HL-60/S4 (cell line): ENCODE results near the gene LMO7.

Experiments
- in situ Hi-C: fragments of 300-500 bp; cut with MboI; formaldehyde crosslinking; loops from 2 replicates; pipeline ENCODE4 v1.14.3; 2022; ENCODE audit warnings: low sequenced_read_pairs

The LMO7 gene

DNA sequence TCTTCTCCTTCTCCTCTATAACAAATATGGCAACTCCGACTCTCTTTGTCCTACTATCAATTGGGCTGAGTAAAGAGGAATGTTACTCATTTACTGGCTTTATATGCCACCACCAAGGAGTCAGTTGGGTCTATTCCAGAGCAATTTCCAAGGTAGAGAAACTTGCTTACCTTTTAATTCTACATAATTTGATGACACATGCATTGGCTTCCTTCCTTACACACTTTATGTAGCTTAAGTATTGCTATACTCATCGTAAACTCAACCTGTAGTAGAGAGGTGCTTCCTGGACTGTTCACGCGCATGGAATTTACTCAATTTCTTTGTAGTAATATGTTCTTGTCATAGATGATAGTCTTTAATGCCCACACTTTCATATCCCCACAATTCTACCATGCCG lies 160.7 kb downstream of the LMO7 start:
- in situ Hi-C loops, result no loop called here

DNA sequence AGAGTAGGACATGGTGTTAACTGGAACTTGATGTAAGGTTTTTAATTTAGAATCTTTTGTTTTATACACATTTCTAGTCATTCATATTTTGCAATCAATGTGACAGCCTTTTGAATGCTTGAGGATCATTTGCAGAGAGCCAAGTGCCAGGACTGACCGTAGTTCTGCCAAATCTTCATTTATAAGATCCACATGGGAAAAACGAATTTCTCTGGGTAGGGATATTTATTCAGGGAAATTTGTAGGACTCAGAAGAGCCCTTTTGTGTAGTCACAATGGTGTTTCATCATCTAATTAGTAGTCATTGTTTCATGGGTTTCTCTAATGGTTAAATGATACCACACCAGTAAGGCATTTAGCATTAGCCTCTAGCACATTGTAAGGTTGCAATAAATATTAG lies 161.1 kb downstream of the LMO7 start:
- in situ Hi-C loops, result no loop called here

DNA sequence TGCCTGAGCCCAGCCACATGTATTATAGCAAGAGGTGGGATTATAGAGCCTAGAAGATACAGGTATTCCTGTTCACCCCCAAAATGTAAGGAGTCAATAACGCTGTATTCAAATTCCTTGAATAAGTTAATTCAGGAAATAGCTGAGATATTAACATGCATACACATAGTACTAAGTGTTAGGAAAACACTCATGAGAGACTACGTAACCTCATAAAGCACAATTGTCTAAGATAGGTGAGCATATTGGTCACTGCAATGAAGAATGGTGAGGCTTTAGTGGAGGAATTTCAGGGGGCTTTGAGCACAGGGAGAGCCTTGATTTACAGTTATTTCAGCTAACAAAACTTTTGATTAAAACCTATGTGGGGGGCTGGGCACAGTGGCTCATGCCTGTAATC lies 161.6 kb downstream of the LMO7 start:
- in situ Hi-C loops, result no loop called here

DNA sequence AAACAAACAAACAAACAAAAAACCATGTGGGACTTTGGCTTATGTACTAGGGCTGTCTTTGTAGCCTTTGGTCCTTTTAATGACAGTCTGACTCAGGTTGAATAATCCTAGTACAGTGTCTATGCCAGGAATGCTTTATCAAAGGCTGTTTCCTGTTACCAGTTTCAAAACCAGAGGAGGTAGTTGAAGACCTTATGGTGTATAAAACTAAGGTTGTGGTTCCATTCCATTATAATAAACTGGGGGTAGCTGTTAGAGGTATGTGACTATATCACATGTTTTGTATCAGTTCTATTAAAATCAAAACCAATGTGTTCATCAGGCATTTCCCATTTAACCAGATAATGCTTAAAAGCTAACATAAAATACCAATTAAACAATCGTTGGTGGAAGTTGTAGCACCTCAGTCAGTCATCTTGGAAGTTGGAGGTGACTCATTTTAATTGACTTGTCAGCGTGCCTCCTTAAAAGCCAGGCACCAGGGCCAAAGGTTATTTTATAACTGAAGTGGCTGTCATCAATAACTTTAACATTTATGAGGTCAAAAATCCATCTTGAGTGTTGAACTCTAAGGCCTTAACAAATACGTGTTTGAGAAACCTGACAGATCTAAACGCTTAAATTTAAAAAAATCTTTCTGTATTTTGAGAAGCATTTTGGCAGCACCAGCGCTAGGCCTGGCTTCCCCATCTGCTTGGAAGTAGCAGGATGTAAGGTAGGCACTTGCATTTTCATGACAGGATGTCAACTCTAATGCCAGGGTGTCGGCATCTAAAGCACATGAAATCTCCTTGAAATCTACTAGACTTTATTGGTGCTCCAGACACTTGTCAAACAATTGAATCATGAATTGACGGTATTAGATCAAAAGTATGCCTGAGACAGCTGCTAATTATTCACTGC lies 162.5 kb downstream of the LMO7 start:
- in situ Hi-C loops, result no loop called here

DNA sequence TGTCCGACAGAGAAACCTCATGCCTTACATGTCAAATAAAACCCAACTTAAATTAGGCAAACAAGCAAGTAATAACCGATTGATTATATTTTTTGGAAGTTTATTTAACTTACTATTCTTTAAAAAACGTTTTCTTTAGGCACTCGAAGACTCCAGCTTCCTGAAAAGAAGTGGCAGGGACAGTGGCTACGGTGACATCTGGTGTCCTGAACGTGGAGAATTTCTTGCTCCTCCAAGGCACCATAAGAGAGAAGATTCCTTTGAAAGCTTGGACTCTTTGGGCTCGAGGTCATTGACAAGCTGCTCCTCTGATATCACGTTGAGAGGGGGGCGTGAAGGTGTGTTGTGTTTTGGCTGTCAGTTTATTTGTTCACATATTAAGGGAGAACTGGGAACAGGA lies 164.4 kb downstream of the LMO7 start:
- in situ Hi-C loops, result no loop called here

DNA sequence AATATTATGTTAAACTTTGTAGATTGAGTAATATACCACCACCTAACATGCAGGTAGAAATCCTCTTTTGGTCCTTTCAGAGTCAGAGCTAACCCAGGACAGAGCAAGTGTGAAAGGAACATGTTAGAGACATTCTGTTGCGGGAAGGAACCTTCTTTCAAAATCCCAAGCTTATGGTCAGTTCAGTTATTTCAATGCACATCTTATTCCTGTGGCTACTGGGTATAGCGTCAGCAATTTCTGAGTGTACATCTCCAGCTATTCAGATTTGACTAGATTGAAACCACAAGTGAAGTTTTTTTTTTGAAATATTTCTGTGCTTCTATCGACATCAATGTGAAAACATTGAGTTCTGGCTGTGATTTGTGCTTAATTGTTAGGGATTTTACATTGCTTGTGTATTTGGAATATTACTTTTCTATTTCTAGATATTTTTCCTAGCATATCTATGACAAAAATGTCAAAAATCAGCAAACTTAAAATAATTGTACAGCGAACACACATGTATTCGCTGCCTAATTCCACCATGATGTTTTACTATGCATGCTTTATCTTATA lies 165.3 kb downstream of the LMO7 start:
- in situ Hi-C loops, result no loop called here

DNA sequence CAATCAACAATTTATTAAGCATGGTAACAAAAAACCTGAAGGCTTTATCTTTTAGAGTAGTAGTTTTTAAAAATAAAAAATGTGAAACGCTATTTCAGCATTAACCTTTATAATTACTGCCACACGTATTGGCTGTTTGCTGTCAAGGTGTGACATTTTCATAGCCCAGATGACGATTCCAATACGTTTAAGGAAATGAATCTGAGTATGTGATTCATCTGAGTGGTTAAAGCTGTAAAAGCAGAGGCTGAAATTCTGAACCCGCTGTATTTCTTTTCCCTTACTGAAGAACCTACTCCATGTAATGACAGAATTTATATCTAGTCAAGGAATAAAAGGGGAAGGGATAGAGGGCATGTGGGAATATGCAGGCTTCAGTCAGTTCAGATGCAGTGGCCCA lies 166.0 kb downstream of the LMO7 start:
- in situ Hi-C loops, result no loop called here

DNA sequence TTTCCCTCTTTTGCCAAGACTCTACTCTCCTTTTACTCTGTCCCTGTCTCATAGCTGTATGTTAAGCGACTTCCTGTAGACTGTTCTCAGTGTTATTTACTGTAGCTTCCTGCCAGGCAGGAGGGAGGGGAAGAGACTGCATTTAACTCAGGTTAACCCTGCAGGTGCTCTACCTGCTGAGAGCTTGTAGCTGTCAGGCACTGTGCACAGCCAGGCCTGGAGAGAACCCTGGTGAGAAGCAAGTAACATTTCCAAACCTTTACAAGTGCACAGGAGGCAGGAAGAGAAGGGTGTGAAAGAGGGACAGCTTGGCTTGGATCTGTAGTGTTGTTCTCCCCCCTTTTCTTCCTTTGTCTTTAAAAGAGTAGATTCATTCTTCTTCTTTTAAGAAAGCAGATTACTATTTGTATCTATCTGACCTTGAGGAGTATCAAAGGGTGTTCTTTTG lies 167.1 kb downstream of the LMO7 start:
- in situ Hi-C loops, result no loop called here

DNA sequence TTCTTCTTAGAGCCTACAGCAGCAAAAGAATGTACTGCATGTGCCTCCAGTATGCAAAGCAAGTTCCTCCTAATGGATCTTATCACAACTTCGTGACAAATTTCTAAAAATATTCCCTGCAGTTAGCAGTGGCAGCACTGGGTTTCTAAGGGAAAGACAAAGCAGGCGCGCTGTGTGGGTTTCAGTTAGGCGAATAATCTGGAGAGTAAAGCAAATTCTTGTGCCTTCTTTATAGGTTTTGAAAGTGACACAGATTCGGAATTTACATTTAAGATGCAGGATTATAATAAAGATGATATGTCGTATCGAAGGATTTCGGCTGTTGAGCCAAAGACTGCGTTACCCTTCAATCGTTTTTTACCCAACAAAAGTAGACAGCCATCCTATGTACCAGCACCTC lies 167.9 kb downstream of the LMO7 start:
- in situ Hi-C loops, result no loop called here

DNA sequence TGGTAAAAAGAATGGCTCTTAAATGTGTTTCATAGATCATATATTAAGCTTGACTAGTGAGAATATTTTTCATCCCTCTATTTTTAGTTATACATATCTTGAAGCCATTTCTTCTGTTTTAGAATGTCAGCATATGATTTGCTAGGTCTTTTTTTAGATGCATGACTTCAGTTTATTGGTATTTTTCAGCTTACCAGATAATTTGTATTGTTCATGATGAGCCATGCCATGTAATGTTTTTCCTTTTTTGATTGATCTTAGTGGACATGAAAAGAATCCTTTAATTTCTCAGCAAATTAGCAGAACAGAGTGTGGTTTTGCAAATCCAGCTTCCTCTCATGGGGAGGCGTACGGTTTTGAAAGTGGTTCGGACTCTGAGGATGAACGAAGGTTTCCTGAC lies 168.5 kb downstream of the LMO7 start:
- in situ Hi-C loops, result no loop called here

DNA sequence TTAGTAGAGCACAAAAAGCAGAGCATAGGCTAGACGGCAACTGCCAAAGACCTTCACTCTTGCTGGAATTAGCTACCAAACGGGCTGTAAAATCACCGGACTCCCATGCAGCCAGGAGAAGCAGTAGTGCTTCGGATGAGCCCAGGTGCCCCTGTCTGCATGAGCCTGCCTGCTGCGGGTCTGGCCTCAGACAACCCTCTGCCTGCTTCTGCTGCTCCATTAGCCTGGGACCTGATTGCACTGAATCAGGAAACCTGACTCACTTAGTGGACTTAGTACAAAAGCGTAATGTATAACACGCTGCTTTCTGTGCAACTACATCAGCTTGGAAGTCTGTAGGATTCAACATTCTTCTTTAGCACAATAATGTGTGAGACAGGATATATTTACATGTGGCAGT lies 170.0 kb downstream of the LMO7 start:
- in situ Hi-C loops, result no loop called here

DNA sequence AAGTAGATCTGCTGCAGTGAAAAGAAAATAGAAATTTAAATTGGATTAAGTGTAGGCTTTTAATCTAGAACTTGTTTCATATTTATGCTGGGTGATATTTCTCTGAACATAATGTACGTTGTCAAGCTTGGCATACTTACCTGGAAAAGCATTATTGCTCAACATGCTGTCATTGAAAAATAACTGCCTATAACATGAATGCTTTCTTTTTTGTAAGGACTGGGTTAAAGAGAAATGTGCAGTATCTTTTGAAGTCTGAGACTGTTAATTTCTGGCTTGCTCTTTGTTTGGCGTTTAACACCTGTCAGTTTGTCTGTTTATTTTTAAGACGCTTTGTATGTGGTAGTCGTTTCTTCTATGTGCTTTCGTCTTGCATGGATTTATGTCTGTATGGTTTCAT lies 175.2 kb downstream of the LMO7 start:
- in situ Hi-C loops, result no loop called here

DNA sequence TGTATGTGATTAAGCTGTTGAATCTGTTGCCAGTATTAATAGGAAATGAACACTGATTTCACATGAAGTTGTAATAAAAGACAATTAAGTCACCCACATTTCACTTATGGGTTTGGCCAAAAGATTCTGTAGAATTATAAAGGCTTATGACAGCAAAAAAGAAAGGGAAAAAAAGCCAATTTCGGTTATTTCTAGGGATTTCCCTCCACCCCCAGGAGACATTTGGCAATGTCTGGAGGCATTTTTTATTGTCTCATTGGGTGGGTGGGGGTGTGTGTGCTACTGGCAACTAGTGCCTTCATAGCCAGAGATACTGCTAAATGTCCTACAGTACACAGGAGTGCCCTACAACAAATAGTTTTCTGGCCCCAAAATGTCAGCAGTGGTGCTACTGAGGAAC lies 175.7 kb downstream of the LMO7 start:
- in situ Hi-C loops, result no loop called here

DNA sequence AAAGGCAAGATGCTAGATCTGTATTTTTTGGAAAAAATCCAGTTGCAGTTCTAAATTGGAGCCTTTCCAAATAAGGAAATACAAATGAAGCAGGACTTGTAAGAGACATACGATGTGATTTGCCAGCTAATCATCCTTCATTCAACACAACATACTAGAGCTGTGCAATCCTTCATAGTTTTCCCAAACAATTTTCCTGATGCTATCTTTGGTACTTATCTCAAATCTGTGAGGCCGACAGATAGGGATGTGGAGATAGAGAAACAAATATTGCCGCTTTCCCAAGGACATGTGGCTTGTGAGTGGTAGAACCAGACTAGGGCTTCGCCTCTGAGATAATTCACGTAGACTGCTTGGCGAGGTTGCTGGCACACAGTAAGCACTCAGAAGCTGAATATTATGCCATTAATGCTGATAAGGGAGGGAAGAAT lies 176.6 kb downstream of the LMO7 start:
- in situ Hi-C loops, result no loop called here

DNA sequence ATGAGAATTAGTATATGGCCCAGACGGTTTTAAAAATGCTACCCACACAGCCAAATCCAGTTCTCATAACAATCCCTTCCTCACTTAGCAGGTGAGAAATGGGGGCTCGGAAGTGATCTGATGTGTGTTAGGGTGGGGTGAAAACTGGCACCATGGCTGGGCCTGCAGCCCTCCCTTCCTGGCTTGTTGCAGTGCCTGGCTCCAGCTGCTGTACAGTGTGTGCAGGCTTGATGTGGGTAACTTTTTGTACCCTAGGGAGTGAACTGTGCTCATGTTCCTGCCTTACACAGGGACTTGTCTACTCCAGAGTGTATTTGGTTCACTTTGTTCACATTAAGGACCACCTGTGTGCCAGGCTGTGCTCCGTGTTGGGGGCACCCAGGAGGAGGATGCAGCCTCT lies 177.2 kb downstream of the LMO7 start:
- in situ Hi-C loops, result no loop called here

DNA sequence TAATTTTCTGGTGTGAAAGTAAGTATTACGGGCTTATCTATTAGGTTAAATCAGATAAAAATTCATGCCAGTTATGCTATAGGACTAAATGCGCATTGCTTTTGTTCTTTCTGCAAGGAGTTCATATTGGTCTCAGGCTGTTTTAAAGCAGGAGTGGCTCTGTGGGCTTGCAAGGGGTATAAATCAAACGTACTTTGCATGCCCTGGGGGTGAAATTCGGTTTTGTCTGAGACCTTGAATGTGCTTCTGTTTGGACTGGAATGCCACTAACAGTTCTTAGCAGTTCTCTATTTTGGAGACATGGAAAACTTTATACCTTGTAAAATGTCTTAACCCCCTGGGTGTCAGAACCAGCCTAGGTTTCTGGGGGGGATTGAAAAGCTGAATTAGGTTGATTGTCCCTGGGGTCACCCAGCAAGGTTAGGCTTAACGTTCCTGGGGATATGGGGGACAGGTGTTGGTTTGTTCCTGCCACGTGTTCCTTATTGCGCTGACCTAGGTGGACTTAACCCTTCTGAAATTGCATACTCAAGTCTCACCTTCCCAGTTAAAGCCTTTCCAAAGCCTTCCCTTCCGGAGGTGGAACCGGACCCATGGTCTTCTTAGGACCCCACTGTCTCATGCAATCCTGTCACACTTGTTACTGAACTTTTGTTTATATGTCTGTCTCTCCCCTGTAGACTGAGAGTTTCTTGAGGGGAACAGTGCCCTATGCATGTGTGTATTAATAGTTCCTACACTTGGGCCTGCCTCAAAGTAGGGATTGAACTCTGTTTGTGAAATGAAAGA lies 182.2 kb downstream of the LMO7 start:
- in situ Hi-C loops, result no loop called here

DNA sequence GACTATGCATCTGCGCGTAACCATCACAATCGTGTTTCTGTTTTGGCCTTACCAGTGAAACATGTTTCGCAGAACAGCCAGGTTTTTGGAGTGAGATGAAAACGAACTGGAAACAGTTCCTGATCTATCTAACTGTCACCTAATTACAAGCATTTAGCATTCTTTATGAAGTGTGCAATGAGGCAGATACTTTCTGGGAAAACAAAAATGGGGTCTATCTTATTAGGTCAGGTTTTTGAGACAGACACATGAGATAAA lies 182.8 kb downstream of the LMO7 start:
- in situ Hi-C loops, result no loop called here

DNA sequence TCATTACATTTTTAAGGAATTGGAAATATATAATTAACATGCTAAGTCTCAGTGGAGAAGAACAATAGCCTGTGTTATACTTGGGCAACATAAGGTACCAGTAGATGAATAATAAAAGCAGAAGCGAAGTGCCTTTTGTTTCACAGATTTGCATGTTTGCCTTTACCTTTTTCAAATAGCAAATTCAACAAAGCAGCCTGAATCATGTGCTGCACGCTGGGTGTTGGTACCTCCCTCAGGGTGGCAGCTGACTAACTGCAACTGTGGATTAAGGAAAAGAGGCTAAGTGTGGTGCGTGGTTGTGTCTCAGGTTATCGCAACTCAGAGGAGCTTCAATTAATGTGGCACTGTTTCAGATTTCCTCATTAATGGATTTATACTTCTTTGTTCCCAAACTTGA lies 189.0 kb downstream of the LMO7 start:
- in situ Hi-C loops, result no loop called here

DNA sequence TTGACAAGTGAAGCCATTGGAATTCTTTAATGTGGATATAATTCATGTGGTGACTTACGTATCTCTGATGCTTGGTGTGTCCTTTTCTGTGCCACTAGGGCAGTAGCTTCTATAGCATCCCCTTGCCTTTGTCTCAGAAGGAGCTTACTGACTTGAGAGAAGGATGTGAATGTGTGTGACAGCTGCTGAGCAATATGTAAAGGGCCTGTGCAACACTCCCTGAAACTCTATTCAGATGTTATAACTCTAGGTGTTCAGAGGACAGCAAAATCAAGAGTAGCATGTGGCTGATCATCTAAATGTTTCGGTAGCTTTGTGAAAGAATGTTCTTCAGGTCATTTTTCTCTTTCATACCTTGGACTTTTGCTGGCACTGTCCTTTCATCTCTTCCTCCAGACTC lies 189.5 kb downstream of the LMO7 start:
- in situ Hi-C loops, result no loop called here

DNA sequence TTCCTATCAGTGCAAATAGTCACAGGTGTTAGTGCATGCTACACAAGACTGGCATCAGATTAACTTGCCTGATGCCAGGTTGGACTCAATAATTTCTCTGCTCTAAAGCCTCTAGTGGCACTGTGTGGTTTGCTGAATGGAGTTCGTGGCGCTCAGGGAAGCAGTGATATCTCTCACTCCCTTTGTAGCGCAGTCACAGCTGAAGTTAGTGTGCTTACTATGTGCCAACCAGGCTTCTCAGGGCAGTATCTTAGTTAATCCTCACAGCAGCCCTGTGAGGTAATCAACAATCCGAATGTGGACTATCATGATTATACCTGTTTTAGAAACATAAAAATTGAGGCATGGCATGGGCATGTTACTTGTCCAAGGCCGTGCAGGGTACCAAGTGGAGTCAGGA lies 190.3 kb downstream of the LMO7 start:
- in situ Hi-C loops, result no loop called here

DNA sequence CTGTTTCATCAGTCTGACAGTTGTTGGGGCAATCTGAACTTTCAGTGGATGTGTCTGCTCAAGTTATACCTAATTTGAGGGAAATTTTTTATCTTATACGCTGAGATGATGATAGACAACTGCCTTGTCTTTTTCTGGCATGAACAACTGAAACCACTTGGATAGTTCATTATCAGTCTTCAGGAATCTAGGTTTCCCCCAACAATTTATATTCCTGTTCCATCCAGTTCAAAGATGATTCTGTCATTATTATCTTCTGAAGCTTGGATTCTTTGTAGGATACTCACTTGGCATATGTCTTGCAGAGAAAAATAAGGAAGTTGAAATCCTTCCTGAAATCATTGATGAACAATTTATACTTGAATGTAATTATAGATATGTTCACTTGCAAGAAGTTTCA lies 193.7 kb downstream of the LMO7 start:
- in situ Hi-C loops, result no loop called here

DNA sequence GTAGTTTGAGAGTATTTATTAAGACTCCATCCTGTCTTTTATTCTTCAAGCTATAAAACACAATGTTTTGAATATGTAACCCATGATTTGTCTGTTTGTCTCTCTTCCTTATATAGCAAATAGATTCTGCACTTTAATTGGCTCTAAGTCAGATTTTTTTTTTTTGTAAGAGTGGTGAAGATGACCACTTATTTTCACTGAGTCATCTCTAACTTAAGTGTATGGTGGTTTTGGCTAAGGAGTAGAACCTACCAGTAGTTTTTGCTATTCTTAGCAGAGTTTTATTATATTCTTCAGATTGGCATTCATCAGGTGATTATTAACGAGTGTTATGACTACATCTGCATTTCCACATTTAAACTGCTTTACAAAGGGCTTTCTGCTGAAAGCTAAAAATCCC lies 194.7 kb downstream of the LMO7 start:
- in situ Hi-C loops, result no loop called here
